HL-60 (cell line): ENCODE measurements around the gene DCLK2.

ENCODE experiments used
- DNase-seq, 2 experiments: peaks; one replicate each; pipeline ENCODE4 v3.0.0-alpha.2; 2010 to 2020; ENCODE audit warnings: low read depth in 1 of 2, low spot score in 1 of 2
- H3K27ac ChIP-seq: fragments of 250-450 bp; sonication (Bioruptor Pico); replicated peaks from 2 replicates; pipeline ENCODE4 v1.5.1; 2020; ENCODE audit warnings: mild to moderate bottlenecking, moderate library complexity
- H3K27me3 ChIP-seq: fragments of 250-450 bp; sonication (Bioruptor Pico); 2 replicates; pipeline ENCODE4 v1.5.1; 2021; ENCODE audit warnings: mild to moderate bottlenecking, moderate library complexity; ENCODE audit not compliant: insufficient read depth, poor library complexity, severe bottlenecking
- H3K4me3 ChIP-seq: replicated peaks from 2 replicates; pipeline ENCODE4 v1.5.1; 2011; ENCODE audit warnings: mild to moderate bottlenecking, control low read depth, low read length; ENCODE audit not compliant: insufficient read depth
- CTCF ChIP-seq: IDR thresholded peaks from one replicate; pipeline ENCODE4 v1.5.1; 2011; ENCODE audit warnings: low read length, control low read depth, inconsistent platforms; ENCODE audit not compliant: insufficient read depth
- GABPA ChIP-seq: IDR thresholded peaks from 2 replicates; pipeline ENCODE4 v1.6.1; 2012; ENCODE audit warnings: low read depth
- POLR2AphosphoS5 ChIP-seq: IDR thresholded peaks from 2 replicates; pipeline ENCODE4 v1.6.1; 2012; ENCODE audit warnings: low read depth
- SPI1 ChIP-seq: IDR thresholded peaks from 2 replicates; pipeline ENCODE4 v1.6.1; 2012; ENCODE audit warnings: low read depth, mild to moderate bottlenecking, borderline replicate concordance
- TF ChIP-seq, protein P1 (sequence below): IDR thresholded peaks from 2 replicates; pipeline ENCODE4 v1.6.1; 2012; ENCODE audit warnings: low read depth; ENCODE audit not compliant: insufficient replicate concordance

The DCLK2 gene

DNA sequence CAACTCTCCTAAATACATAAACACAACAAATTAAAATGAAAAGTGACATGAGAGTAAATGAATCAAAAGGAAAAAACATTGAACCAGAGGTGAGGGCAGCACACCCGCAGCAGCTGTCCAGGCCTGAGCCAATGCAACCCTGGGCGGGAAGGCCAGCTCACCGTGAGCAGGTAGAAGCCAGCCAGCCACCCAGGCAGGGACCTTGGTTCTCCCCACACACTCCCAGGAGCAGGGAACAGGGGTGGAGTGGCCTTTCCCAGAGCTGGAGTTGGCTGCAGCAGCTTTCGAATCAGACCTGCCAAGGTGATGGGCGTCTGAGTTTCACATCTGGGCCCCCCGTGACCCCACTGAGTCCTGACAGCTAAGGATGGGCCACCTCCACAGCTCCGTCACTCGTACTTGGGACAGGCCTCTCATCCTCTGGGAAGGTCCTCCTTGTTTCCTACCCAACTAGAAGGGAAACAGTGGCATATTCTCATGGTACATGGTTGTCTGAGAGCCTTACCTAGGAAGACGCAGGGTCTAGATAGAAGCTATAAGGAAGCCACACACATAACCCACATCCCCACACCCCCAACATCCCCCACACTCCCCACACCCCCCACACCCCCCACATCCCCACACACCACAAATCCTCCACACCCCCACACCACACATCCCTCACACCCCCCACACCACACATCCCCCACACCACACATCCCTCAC lies 172.2 kb downstream of the DCLK2 start:
- H3K4me3 ChIP-seq, result no peak overlapping the region
- TF ChIP-seq, protein P1, sequence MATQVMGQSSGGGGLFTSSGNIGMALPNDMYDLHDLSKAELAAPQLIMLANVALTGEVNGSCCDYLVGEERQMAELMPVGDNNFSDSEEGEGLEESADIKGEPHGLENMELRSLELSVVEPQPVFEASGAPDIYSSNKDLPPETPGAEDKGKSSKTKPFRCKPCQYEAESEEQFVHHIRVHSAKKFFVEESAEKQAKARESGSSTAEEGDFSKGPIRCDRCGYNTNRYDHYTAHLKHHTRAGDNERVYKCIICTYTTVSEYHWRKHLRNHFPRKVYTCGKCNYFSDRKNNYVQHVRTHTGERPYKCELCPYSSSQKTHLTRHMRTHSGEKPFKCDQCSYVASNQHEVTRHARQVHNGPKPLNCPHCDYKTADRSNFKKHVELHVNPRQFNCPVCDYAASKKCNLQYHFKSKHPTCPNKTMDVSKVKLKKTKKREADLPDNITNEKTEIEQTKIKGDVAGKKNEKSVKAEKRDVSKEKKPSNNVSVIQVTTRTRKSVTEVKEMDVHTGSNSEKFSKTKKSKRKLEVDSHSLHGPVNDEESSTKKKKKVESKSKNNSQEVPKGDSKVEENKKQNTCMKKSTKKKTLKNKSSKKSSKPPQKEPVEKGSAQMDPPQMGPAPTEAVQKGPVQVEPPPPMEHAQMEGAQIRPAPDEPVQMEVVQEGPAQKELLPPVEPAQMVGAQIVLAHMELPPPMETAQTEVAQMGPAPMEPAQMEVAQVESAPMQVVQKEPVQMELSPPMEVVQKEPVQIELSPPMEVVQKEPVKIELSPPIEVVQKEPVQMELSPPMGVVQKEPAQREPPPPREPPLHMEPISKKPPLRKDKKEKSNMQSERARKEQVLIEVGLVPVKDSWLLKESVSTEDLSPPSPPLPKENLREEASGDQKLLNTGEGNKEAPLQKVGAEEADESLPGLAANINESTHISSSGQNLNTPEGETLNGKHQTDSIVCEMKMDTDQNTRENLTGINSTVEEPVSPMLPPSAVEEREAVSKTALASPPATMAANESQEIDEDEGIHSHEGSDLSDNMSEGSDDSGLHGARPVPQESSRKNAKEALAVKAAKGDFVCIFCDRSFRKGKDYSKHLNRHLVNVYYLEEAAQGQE, result no peak
- no peak for TF ChIP-seq CTCF
- no peak for TF ChIP-seq SPI1
- no peak for DNase-seq
- H3K27ac ChIP-seq, result no peak overlapping the region
- no peaks in the 10 kb centered on the region for H3K27me3 ChIP-seq

- Histone ChIP-seq H3K27ac (no peak overlapping the region), H3K4me3 (no peak overlapping the region), H3K27me3 (no peaks in the 10 kb centered on the region)
- no peak for TF ChIP-seq GABPA
- TF ChIP-seq, protein P1, result no peak
- TF ChIP-seq CTCF, result no peak
- TF ChIP-seq POLR2AphosphoS5, result no peak
- TF ChIP-seq SPI1, result no peak
- no peak for DNase-seq
Observed at GRCh38 chr4:150250998-150251651, 172.9 kb downstream of the DCLK2 start.

GRCh38 chr4:150251752-150252190 lies 173.5 kb downstream of the DCLK2 start:
- H3K27me3 ChIP-seq, result no peaks in the 10 kb centered on the region

More at GRCh38 chr4:150251752-150252190, 173.5 kb downstream of the DCLK2 start:
- Histone ChIP-seq H3K4me3 (no peak overlapping the region), H3K27ac (no peak overlapping the region)
- no peak for DNase-seq
- TF ChIP-seq, protein P1, result no peak
- TF ChIP-seq POLR2AphosphoS5, result no peak
- TF ChIP-seq GABPA, result no peak
- no peak for TF ChIP-seq CTCF
- TF ChIP-seq SPI1, result no peak
